Dermis blood vessel endothelial cell (primary cell): Measurements from ENCODE around the gene ST6GALNAC6. TPM values are rescaled to one million over a fixed set of nuclear protein-coding genes. Genes with fewer than 3 reads are reported as not detected.
"Not testable (repeated sequence)": the region's sequence is repeated elsewhere in the genome, so short reads cannot be mapped to it uniquely, and the experiment has no call there.

Experiments
- DNase-seq: peaks from one replicate; pipeline ENCODE4 v3.0.0; 2010
- total RNA-seq: library from RNA; depleted of rRNA; stranded (reverse); fragments of >200 nt; gene quantifications from 2 replicates; pipeline ENCODE4 v1.2.3, GENCODE V29; 2014

Gene ST6GALNAC6
- total RNA-seq, 1 donor from 2014 or later = 44.8 TPM

- no peak for DNase-seq
These were observed 27.9 kb downstream of the ST6GALNAC6 start for GRCh38 chr9:127871531-127871930.

- DNase-seq = no peak
These were observed 28.5 kb downstream of the ST6GALNAC6 start for GRCh38 chr9:127870887-127871286.

GRCh38 chr9:127870153-127870491, 29.3 kb downstream of the ST6GALNAC6 start:
- not testable (repeated sequence) for DNase-seq

- peak; percentile 93 for DNase-seq
These were observed 29.9 kb downstream of the ST6GALNAC6 start for GRCh38 chr9:127869310-127870152.

- DNase-seq = no peak
These were observed 31.0 kb downstream of the ST6GALNAC6 start for GRCh38 chr9:127868278-127868902.

- DNase-seq = peak; percentile 80
These were observed 31.8 kb downstream of the ST6GALNAC6 start for GRCh38 chr9:127867356-127868277.

- DNase-seq = no peak
These were observed 32.9 kb downstream of the ST6GALNAC6 start for GRCh38 chr9:127866535-127866934.

GRCh38 chr9:127865645-127866464, 33.5 kb downstream of the ST6GALNAC6 start:
- DNase-seq = no peak

- DNase-seq = no peak
These were observed 36.2 kb downstream of the ST6GALNAC6 start for GRCh38 chr9:127863191-127863621.

GRCh38 chr9:127862075-127863011, 37.1 kb downstream of the ST6GALNAC6 start:
- peak; percentile 74 for DNase-seq

- no peak for DNase-seq
These were observed 38.6 kb downstream of the ST6GALNAC6 start for GRCh38 chr9:127860779-127861178.

- DNase-seq = no peak
These were observed 39.1 kb downstream of the ST6GALNAC6 start for GRCh38 chr9:127860260-127860659.

GRCh38 chr9:127858041-127858512, 41.3 kb downstream of the ST6GALNAC6 start:
- DNase-seq = peak; percentile 74

- no peak for DNase-seq
These were observed 42.1 kb downstream of the ST6GALNAC6 start for GRCh38 chr9:127857278-127857677.

GRCh38 chr9:127856729-127857116, 42.7 kb downstream of the ST6GALNAC6 start:
- no peak for DNase-seq

GRCh38 chr9:127856094-127856728, 43.2 kb downstream of the ST6GALNAC6 start:
- no peak for DNase-seq

- DNase-seq = no peak
These were observed 43.9 kb downstream of the ST6GALNAC6 start for GRCh38 chr9:127855522-127855921.

- no peak for DNase-seq
These were observed 44.4 kb downstream of the ST6GALNAC6 start for GRCh38 chr9:127854960-127855359.

GRCh38 chr9:127854184-127854806, 45.1 kb downstream of the ST6GALNAC6 start, which contains the start of gene ENG:
Gene ENG (minus strand): TSS chr9:127854658. CDS start chr9:127854355, 303 bp downstream.
- peak; percentile 84 for DNase-seq
